OCI-LY7 (cell line): ENCODE results near the gene PUM1.
A peak's percentile ranks its signal among the peaks of the same experiment; 100 is the strongest.

Experiments
- CTCF ChIP-seq: fragments of 200-600 bp; sonication (generic); conservative IDR thresholded peaks from 2 replicates; pipeline ENCODE4 v1.5.1; 2014; ENCODE audit warnings: mild to moderate bottlenecking, antibody characterized with exemption, low read length, moderate library complexity, mixed read lengths
- EZH2phosphoT487 ChIP-seq: fragments of 200-600 bp; sonication (generic); IDR thresholded peaks from 2 replicates; pipeline ENCODE4 v1.6.1; 2018; ENCODE audit warnings: low read depth, borderline replicate concordance, mild to moderate bottlenecking, mixed run types, antibody characterized with exemption, low read length, moderate library complexity, mixed read lengths

- TF ChIP-seq CTCF (0 out of 2 replicates have a peak, but pooled peaks have one; percentile 26), EZH2phosphoT487 (no peak)
Measured at GRCh38 chr1:30982937-30983336, 82.6 kb downstream of the PUM1 start.
